Measurements from ENCODE around the gene GPR176.

The GPR176 gene

GRCh38 chr15:39888809-39889208 is 31.3 kb downstream of the GPR176 start:
- DNase-seq, result no peak

- DNase-seq, result no peak
These were observed 31.8 kb downstream of the GPR176 start for GRCh38 chr15:39888243-39888642.

DNA sequence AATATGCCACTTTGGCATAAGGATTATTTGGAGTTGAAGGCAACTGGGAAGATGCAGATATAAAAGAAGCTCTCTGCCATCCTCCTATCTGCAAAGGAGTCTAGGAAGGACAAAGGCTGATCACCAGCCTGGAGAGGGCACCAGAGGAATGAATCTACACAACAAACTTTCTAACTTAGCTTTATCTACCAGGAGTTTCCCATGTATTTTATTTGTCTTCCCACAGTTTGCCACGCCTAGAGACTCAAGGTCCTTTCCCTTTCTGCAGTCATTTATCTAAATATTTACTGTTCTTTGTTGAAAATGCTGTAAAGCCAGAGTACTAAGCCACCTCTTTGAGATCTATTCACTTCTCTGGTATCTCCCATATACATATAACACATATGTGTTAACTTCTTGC is 32.2 kb downstream of the GPR176 start:
- DNase-seq, result peak; percentile 47

- no peak for DNase-seq
These were observed 32.9 kb downstream of the GPR176 start for GRCh38 chr15:39887211-39887610.

- no peak for DNase-seq
These were observed 33.6 kb downstream of the GPR176 start for GRCh38 chr15:39886418-39886817.

DNA sequence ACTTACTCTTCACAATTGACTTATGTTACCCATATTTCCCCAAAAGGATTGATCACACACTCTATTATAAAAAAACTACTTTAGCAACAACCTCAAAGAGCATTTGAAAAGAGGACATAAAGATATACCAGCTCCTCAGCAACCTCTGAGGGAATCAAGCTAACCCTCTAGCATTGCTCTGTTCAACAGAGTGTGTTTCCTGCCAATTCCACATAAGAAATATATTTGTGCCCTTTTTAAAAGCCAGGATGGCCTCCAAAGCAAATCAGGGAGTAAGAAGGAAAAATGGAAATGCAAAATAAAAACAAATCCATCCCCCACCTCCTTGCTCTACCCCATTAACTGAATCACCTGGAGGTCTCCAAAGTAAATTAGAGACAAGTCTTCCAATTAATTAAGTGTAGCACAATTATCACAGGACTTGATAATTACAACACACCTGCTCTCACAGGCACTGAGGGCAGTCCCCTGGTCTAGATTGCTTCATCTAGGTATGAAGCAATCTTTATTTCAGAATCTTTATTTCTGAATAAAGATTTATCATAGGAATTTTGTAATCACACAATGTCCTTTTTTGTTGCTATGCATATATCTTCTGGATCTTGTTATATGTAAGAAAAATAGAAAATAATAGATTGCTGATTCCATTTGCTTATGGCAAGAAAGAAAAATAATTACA is 34.8 kb downstream of the GPR176 start:
- DNase-seq, result no peak

GRCh38 chr15:39884351-39884750 is 35.7 kb downstream of the GPR176 start:
- DNase-seq, result no peak

GRCh38 chr15:39882602-39883001 is 37.5 kb downstream of the GPR176 start:
- DNase-seq, result no peak

DNA sequence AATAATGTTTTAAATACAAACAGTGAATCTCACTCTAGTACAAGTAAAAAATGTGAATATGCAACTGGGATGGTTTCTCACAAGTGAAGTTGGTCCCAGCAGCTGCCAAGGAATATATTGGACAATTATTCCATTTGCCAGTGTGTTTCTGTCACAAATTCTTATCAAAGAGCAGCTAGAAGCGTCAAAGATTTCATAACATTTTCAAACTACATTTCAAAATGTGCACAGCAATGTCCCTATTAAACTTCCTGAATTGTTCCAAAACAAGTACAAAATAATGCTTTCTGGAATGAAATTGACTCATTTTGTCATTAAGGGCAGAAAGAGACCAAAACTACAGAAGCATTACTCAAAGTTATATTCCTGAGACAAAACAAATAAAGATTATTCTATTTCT is 38.3 kb downstream of the GPR176 start:
- no peak for DNase-seq

DNA sequence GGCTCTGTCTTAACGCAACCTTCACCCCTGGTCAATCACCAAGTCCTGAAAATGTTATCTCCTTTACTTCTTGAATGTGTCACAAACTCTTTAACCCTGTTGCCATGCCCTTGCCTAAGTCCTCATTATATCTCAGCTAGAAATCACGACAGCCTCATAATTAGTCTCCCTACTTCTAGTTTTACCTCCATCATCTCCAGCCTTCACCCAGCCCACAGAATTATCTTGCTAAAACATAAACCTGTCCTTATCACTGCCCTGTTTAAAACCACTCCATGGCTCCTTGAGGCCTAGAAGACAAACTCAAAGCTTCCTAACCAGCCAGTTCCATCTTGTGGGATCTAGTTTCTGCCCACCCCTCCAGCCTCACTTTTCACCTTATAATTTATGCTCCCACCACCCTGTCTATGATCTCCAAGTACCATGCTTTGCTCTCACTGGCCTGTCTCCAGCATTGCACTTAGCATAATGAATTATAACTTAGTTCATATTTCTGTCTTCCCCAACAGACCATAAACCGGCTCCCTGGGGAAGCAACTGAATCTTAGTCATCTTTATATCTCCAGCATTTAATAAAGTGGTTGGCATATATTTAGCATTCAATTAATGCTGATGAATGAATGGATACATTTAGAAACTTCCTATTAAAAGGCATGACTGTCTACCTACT is 39.2 kb downstream of the GPR176 start:
- no peak for DNase-seq

DNA sequence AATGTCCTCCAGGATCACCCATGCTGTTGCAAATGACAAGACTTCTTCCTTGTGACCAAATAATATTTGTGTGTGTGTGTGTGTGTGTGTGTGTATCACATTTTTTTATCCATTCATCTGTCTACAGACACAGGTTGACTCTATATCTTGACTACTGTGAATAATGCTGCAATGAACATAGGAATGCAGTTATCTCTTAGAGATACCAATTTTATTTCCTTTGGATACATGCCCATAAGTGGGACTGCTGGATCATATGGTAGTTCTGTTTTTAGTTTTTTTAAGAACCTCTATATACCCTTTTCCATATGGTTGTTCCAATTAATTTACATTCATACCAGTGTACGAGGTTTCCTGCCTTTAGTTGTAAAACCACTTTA is 41.7 kb downstream of the GPR176 start:
- DNase-seq, result peak; percentile 25

DNA sequence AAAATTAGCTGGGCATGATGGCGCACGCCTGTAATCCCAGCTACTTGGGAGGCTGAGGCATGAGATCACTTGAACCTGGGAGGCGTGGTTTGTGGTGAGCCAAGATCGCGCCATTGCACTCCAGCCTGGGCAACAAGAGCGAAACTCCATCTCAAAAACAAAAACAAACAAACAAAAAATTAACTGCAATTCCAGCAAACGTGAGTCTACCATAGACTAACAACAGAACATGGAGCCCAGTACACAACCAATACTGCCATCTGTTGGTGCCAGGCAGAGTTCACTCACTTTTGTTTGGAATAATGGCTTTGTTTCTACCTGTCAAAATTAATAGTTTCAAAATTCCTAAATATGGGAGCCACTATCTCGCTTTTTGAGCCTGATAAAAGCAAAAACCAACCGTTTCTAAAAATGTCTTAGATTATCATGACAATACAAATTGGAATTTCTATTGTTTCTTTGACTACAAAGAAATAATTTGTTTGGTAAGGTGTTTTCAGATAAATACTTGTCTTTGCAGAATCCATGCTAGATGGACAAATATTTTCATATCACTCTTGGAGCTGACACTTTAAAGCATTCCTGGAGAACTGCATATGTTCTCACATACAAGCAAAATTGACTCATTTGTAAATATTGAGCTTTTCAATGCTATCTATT is 45.0 kb downstream of the GPR176 start:
- peak; percentile 22 for DNase-seq

DNA sequence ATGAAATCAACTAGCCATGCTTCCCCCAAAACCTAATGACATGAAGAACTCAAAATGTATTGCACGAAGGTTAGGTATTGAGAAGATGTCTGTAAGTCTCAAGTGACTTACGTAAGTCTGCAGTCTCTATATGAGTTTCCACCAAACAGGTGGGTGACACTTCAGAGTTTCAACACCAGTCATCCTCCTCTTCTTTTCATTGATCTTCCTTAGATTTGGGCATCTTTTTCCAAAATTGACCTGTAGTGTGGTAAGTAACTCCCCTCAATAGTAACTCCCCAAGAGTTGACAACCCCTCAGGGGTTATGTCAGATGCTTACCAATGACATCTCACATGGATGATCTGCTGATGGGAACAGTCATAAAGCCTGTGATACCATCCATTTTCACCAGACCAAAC is 46.1 kb downstream of the GPR176 start:
- no peak for DNase-seq

- no peak for DNase-seq
These were observed 49.5 kb downstream of the GPR176 start for GRCh38 chr15:39870537-39870936.

DNA sequence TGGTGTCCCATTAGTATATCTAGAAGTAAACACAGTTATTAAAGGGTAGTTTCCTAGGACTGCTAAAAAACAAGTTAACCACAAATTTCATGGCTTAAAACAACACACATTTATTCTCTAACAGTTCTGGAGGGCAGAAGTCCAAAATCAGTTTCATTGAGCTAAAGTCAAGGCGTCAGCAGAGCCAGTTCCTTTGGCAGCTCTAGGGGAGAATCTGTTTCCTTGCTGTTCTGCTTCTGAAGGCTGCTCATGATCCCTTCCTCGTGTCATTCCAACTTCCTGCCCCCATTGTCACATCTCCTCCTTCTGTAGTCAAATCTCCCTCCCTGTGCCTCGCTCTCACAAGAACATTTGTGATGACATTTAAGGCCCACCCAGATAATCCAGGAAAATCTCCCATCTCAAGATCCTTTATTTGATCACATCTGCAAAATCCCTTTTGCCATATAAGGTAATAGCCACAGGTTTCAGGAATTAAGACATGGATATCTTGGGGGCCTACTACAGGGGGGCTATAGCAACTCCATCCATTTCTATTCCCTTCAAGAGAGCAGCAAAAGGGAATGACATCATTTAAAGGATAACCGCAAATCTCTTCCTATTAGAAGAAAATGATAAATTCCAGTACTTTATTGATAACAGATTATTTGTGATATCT is 50.1 kb downstream of the GPR176 start:
- no peak for DNase-seq

DNA sequence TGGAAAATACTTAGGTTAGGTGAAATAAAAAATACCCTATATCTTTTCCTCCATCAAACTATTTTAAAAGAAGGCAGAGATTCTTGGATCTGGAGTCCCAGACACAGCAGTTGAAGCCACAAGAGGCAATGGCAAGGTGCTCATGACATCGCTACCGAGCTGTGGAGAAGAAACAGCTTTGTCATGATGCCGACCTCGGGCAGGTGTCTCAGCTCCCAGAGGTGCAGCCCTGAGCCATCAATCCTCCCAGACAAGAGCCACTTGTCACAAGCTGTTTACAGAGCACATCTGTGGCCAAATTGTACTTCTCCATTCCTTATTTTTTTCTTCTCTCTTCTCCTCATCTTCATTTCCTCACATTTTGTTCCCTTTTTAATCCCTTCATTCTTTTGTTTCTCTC is 50.8 kb downstream of the GPR176 start:
- DNase-seq, result no peak

DNA sequence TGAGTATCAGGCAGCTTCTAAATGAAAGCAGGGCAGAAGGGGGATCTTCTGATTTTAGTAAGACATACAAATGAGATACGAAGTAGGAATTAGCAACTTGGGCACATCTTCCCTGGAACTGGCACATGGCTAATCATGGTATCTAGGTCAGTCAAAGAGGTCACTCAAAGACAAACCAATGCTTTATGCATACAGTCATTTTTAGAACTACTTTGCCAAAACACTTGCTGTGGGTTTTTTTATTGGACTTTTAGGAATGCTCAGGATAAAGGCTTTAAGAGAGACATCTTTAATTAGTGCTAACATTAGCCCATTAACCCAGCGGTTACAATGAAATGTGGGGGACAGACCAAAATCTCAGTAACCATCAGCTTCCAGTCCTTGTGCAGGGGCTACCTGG is 51.7 kb downstream of the GPR176 start:
- no peak for DNase-seq

DNA sequence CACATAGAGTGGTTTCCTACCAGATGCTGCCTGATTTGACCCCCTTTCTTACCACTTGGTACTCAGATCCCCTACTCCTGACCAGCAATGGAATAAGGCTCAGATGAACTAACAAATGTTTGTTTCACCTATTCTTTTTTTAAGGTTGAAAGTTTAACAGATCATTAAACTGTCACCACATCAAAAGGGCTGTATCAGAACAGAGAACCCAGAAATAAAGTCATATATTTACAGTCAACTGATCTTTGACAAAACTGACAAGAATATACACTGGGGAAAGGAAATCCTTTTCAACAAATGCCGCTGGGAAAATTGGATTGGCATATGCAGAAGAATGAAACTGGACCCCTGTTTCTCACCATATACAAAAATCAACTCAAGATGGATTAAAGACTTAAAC is 56.0 kb downstream of the GPR176 start:
- no peak for DNase-seq

DNA sequence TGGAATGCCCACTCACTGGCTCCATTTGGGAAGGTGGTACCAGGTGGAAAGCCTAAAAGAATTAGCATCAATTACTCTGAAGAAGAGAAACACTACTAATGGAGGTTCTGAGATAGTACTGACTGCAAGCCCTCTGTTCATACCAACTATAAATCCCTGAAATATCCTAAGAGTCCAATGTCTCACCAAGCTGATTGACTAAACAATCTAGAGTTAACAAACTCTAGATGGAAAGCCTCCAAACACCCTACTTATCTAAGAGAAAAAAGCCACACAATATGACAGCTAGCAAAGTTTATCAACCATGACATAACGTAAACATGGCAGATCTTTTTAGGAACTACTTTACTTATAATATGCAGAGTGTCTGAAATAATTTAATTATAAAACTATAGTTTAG is 59.2 kb downstream of the GPR176 start:
- no peak for DNase-seq

GRCh38 chr15:39860200-39860599 is 59.9 kb downstream of the GPR176 start:
- DNase-seq, result peak; percentile 50

- no peak for DNase-seq
These were observed 60.4 kb downstream of the GPR176 start for GRCh38 chr15:39859636-39860035.

DNA sequence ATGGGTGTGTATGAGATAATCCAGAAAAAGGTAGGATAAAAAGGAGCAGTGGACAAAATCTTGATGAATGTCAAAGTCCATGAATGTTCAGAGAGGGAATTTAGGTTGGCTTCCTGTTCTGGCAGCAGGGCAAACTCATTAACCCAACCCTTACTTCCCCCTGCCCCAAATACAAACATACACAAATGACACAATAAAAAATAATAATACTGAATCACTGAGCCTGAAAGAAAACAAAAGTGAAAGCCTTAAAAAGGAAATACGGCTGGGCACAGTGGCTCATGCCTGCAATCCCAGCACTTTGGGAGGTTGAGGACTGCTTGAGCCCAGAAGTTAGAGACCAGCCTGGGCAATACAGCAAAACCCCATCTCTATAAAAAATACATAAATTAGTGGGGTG is 62.9 kb downstream of the GPR176 start:
- DNase-seq, result peak; percentile 22

DNA sequence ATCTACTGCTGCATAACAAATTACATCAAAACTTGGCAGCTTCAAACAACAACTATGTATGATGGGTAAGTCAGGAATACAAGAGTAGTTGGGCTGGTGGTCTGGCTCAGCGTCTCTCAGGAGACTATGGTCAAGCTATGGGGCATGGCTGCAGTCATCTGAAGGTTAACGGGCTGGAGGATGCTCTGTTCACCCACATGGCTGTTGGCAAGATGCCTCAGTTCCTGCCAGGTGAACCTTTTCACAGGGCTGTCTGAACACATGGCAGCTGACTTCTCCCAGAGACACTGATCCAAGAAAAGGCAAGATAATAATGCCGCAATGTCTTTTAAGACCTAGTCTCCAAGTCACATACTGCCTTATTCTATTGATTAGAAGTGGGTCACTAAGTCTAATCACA is 63.7 kb downstream of the GPR176 start:
- no peak for DNase-seq

GRCh38 chr15:39855400-39855799 is 64.7 kb downstream of the GPR176 start:
- DNase-seq, result no peak

Measured in kidney glomerular epithelial cell (primary cell).